K562 (cell line): ENCODE results near the gene GRIN2D. TPM values are rescaled to one million over a fixed set of nuclear protein-coding genes. Genes with fewer than 3 reads are reported as not detected.

Experiments
- BDP1 ChIP-seq: IDR thresholded peaks from 3 replicates; pipeline ENCODE4 v1.6.1; 2011; ENCODE audit not compliant: insufficient read length, insufficient read depth
- HDGF ChIP-seq: fragments of 450-650 bp; IDR thresholded peaks from 2 replicates; pipeline ENCODE4 v1.6.1; 2016
- HEY1 ChIP-seq: fragments of 250-450 bp; sonication (Bioruptor Pico); IDR thresholded peaks from 2 replicates; pipeline ENCODE4 v1.5.0; 2020; ENCODE audit warnings: mild to moderate bottlenecking, moderate library complexity, borderline replicate concordance
- MYBL2 ChIP-seq, 2 experiments: fragments of 450-650 bp in 1 of 2; sonication (generic) in 1 of 2; formaldehyde crosslinking in 1 of 2; IDR thresholded peaks; 2 replicates each; pipeline versions ENCODE4 v1.6.1 to v1.8.1; 2017 to 2022; ENCODE audit warnings: borderline replicate concordance in 1 of 2, inconsistent platforms in 1 of 2, low read depth in 1 of 2, mild to moderate bottlenecking in 1 of 2, missing genetic modification reagents in 1 of 2, moderate library complexity in 1 of 2
- NBN ChIP-seq: fragments of 450-650 bp; IDR thresholded peaks from 2 replicates; pipeline ENCODE4 v1.6.1; 2016; ENCODE audit warnings: low read depth, mild to moderate bottlenecking
- POU5F1 ChIP-seq: fragments of 150-350 bp; IDR thresholded peaks from 2 replicates; pipeline ENCODE4 v1.6.1; 2014; ENCODE audit warnings: borderline replicate concordance, low read length, low read depth, mild to moderate bottlenecking; ENCODE audit not compliant: partially characterized antibody
- SAP30 ChIP-seq: fragments of 200-600 bp; sonication (generic); IDR thresholded peaks from 2 replicates; pipeline ENCODE4 v1.6.1; 2012; ENCODE audit warnings: borderline replicate concordance, low read depth, mild to moderate bottlenecking, moderate library complexity, low read length, control low read depth, inconsistent platforms; ENCODE audit not compliant: insufficient read depth, poor library complexity, severe bottlenecking
- TEAD2 ChIP-seq: fragments of 450-650 bp; IDR thresholded peaks from 2 replicates; pipeline ENCODE4 v1.6.1; 2016; ENCODE audit warnings: missing genetic modification characterization, control low read depth, missing compliant biosample characterization
- YY1 ChIP-seq, 3 experiments: IDR thresholded peaks; 2 replicates each; pipeline ENCODE4 v1.6.1; 2011; ENCODE audit warnings: low read length in 2 of 3, mild to moderate bottlenecking in 2 of 3, moderate library complexity in 2 of 3, borderline replicate concordance in 1 of 3, control low read depth in 1 of 3, low read depth in 1 of 3; ENCODE audit not compliant: insufficient read depth in 3 of 3, insufficient replicate concordance in 2 of 3, control insufficient read depth in 1 of 3, insufficient read length in 1 of 3; ENCODE audit errors: extremely low read depth in 1 of 3
- ZBED1 ChIP-seq: IDR thresholded peaks from 2 replicates; pipeline ENCODE4 v1.6.1; 2014
- ZNF184 ChIP-seq: sonication (generic); formaldehyde crosslinking; IDR thresholded peaks from 2 replicates; pipeline ENCODE4 v1.5.0; 2020; ENCODE audit warnings: missing genetic modification reagents
- ZNF316 ChIP-seq: fragments of 450-650 bp; IDR thresholded peaks from 2 replicates; pipeline ENCODE4 v1.6.1; 2016
- ZNF764 ChIP-seq: fragments of 250-450 bp; sonication (Bioruptor Pico); IDR thresholded peaks from 2 replicates; pipeline ENCODE4 v1.4.0; 2020; ENCODE audit warnings: low read depth, mild to moderate bottlenecking, moderate library complexity
- polyA plus RNA-seq, 8 experiments: library from polyadenylated mRNA; depleted of rRNA in 4 of 8; stranded (reverse) in 5 of 8; unstranded in 3 of 8; fragments of >200 nt; fragmentation: Nextera tagmentation in 2 of 8; fragmentation: Illumina TruSeq in 1 of 8; extraction: Ambion mirVana in 2 of 8; extraction: Trizol in 1 of 8; gene quantifications; 2 replicates each; pipeline versions ENCODE4 v1.2.1 to v1.2.3, GENCODE V29; 2011 to 2014; ENCODE audit warnings: inconsistent platforms in 1 of 8, missing spikeins in 1 of 8
- total RNA-seq, 7 experiments: library from RNA; depleted of rRNA in 6 of 7; stranded (reverse); fragments of >200 nt in 6 of 7; fragmentation: Illumina TruSeq in 2 of 7; extraction: Trizol in 2 of 7; gene quantifications; 2 replicates each; pipeline versions ENCODE4 v1.2.1 to v1.2.3, GENCODE V29; 2011 to 2021; ENCODE audit warnings: low replicate concordance in 1 of 7
- TF ChIP-seq, protein P1 (sequence below): sonication (generic); IDR thresholded peaks from 2 replicates; pipeline ENCODE4 v1.6.1; 2016
- TF ChIP-seq, protein P2 (sequence below): fragments of 250-450 bp; sonication (Bioruptor Pico); IDR thresholded peaks from 2 replicates; pipeline ENCODE4 v1.8.0; 2022; ENCODE audit warnings: moderate library complexity, mild to moderate bottlenecking, inconsistent platforms
- TF ChIP-seq, protein P3 (sequence below): fragments of 250-450 bp; sonication (Bioruptor Pico); IDR thresholded peaks from 2 replicates; pipeline ENCODE4 v1.5.0; 2021
- TF ChIP-seq, protein P4 (sequence below), 2 experiments: fragments of 450-650 bp; IDR thresholded peaks; 2 replicates each; pipeline ENCODE4 v1.6.1; 2018; ENCODE audit warnings: mild to moderate bottlenecking in 2 of 2, low read depth in 1 of 2; ENCODE audit not compliant: partially characterized antibody in 2 of 2

Gene GRIN2D
- total and polyA plus RNA-seq, 9 of the 15 experiments (the other 6 are each of a cell fraction or from before 2014, with no cell fraction given): 0.32 to 31.5 (median 1.8) TPM

DNA sequence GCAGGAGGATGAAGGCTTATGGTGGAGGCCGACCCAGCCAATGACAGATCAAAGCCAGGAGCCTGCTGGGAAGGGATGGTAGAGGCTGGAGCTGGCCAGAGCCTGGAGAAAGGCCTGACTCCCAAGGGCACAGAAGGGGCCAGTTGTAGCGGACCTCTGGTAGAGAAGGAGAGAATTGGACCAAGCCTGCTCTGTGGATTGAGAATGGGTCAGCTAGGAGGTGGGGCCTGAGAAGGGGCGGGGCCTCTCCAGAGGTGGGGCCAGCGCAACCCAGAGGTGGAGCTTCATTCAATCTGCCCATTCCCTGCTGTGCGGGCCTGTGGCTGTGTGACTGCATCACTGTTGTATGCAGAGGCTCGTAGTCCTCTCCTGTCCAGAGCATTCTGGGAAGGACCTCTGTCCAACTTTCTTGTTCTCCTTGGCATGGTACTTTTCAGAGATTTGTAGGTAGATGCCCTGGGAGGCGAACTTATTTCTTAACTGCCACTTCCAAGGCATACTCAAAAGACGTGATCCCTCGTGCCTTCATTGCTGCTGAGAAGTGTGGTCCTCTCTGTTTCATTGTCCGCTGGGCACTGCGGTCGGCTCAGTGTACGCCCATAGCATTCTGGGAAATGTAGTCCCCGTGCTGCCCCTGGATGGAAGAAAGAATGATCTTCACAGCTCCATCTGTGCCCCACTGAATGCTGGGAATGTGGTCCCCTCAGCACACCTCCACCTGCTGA lies 6.7 kb downstream of the GRIN2D start (continued):
- TF ChIP-seq MYBL2 (IDR thresholded peaks at IDR 0.05; ENCODE audit: low read depth): no peak
- TF ChIP-seq MYBL2 (CRISPR knock-in tag; IDR thresholded peaks at IDR 0.05; ENCODE audit: borderline replicate concordance): no peak
- 0 out of 2 replicates have a peak, but pooled peaks have one; percentile 17 for TF ChIP-seq HDGF
- no peak for TF ChIP-seq POU5F1
- TF ChIP-seq, protein P1, sequence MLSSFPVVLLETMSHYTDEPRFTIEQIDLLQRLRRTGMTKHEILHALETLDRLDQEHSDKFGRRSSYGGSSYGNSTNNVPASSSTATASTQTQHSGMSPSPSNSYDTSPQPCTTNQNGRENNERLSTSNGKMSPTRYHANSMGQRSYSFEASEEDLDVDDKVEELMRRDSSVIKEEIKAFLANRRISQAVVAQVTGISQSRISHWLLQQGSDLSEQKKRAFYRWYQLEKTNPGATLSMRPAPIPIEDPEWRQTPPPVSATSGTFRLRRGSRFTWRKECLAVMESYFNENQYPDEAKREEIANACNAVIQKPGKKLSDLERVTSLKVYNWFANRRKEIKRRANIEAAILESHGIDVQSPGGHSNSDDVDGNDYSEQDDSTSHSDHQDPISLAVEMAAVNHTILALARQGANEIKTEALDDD: no peak
- TF ChIP-seq ZNF764: no peak
- TF ChIP-seq BDP1: no peak
- TF ChIP-seq, protein P2, sequence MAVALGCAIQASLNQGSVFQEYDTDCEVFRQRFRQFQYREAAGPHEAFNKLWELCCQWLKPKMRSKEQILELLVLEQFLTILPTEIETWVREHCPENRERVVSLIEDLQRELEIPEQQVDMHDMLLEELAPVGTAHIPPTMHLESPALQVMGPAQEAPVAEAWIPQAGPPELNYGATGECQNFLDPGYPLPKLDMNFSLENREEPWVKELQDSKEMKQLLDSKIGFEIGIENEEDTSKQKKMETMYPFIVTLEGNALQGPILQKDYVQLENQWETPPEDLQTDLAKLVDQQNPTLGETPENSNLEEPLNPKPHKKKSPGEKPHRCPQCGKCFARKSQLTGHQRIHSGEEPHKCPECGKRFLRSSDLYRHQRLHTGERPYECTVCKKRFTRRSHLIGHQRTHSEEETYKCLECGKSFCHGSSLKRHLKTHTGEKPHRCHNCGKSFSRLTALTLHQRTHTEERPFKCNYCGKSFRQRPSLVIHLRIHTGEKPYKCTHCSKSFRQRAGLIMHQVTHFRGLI (CRISPR knock-in tag): no peak
- no peak for TF ChIP-seq ZNF316
- TF ChIP-seq HEY1 (CRISPR knock-in tag): no peak
- no peak for TF ChIP-seq ZNF184 (CRISPR knock-in tag)
- TF ChIP-seq NBN: no peak
- TF ChIP-seq YY1 (IDR thresholded peaks at IDR 0.05; ENCODE audit: borderline replicate concordance in 1 of 3, control insufficient read depth in 1 of 3, extremely low read depth in 1 of 3, insufficient read depth in 3 of 3, insufficient read length in 1 of 3, insufficient replicate concordance in 2 of 3, low read depth in 1 of 3, low read length in 2 of 3): no peak
- no peak for TF ChIP-seq ZBED1
- no peak for TF ChIP-seq SAP30
- no peak for TF ChIP-seq TEAD2 (tag)
- TF ChIP-seq, protein P3, sequence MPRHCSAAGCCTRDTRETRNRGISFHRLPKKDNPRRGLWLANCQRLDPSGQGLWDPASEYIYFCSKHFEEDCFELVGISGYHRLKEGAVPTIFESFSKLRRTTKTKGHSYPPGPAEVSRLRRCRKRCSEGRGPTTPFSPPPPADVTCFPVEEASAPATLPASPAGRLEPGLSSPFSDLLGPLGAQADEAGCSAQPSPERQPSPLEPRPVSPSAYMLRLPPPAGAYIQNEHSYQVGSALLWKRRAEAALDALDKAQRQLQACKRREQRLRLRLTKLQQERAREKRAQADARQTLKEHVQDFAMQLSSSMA (CRISPR knock-in tag): no peak
- TF ChIP-seq, protein P4, sequence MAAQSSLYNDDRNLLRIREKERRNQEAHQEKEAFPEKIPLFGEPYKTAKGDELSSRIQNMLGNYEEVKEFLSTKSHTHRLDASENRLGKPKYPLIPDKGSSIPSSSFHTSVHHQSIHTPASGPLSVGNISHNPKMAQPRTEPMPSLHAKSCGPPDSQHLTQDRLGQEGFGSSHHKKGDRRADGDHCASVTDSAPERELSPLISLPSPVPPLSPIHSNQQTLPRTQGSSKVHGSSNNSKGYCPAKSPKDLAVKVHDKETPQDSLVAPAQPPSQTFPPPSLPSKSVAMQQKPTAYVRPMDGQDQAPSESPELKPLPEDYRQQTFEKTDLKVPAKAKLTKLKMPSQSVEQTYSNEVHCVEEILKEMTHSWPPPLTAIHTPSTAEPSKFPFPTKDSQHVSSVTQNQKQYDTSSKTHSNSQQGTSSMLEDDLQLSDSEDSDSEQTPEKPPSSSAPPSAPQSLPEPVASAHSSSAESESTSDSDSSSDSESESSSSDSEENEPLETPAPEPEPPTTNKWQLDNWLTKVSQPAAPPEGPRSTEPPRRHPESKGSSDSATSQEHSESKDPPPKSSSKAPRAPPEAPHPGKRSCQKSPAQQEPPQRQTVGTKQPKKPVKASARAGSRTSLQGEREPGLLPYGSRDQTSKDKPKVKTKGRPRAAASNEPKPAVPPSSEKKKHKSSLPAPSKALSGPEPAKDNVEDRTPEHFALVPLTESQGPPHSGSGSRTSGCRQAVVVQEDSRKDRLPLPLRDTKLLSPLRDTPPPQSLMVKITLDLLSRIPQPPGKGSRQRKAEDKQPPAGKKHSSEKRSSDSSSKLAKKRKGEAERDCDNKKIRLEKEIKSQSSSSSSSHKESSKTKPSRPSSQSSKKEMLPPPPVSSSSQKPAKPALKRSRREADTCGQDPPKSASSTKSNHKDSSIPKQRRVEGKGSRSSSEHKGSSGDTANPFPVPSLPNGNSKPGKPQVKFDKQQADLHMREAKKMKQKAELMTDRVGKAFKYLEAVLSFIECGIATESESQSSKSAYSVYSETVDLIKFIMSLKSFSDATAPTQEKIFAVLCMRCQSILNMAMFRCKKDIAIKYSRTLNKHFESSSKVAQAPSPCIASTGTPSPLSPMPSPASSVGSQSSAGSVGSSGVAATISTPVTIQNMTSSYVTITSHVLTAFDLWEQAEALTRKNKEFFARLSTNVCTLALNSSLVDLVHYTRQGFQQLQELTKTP (IDR thresholded peaks at IDR 0.05; ENCODE audit: low read depth in 1 of 2, partially characterized antibody in 2 of 2): peak in 1 of 2 experiments; percentile 93
